ENCODE data around the gene DISC1.

DNA sequence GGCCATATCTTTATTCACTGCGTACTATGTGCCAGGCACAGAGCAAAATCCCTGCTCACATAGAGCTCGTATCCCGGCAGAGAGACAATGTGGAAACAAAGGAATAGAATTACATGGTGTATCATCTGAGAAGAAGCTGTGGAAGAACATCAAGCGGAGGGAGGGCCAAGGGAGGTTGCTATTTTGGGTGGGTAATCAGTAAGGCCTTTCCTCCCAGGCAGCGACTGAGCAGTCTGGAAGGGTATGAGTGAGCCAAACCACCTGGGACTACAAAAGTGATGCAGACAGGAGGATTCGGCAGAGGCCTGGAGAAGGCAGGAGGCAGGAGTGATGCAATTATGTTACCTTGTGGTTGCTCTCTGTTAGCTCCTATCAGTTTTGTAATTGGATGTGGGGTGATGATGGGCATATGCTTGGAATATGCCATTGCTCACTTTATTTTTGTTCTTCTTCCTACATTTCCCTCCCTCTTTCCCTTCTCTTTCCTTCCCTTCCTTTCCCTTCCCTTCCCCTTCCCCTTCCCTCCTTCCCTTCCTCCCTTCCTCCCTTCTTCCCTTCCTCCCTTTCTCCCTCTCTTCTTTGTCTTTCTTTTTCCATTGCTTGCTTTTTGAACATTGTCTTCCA lies 172.9 kb downstream of the DISC1 start:
- TF ChIP-seq POLR2A (IDR thresholded peaks at IDR 0.05; ENCODE audit: low read depth, low read length), result no peak
- no peak for TF ChIP-seq TAF1 (IDR thresholded peaks at IDR 0.05; ENCODE audit: low read depth, low read length)

All from GM12891 (cell line).